ENCODE data around the gene PBXIP1. TPM values are rescaled to one million over a fixed set of nuclear protein-coding genes. Genes with fewer than 3 reads are reported as not detected.

PBXIP1 gene
- total and polyA plus RNA-seq, 7 donors = 8.3 to 251 (median 178) TPM

DNA sequence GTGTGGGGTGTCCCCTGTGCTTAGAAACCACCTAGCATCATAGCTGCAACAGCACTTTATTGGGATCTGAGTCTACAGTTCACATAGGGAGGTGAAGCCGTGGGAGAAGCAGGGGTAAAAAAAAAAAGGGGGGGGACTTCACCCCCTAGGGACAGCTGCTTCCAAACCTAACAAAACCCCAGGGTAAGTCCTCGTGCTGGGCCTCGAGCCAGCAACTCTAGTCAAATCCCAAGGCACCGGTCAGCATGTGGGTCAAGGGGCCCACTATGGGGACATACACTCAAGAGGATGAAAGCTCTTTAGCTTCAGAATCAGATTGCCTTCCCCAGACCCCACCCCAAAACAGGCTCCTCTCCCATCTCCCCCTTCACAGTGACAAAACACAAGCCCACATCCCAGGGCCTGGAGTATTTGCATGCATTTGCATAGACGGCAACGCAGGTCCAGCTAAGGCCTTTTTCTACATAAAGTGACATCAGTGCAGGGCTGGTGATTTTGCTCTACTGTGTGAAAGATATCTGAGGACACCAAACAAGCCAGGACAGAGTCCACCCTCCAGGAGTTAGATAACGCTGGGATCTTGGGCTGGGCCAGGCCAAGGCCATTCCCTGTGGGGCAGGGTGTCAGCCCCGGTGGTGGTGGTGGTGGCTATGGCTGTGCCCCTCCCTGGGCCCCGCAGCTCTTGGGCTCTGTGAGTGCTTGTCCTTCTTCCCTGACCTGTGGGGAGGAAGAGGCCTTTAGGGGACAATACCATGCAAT lies 11.3 kb downstream of the PBXIP1 start:
- Histone ChIP-seq H3K36me3 (peaks cover 0 to 50% (median 24%) of the 10 kb centered on the region in 4 donors), H3K27me3 (no peaks in the 10 kb centered on the region), H3K4me3 (no peak overlapping the region), H3K9me3 (no peaks in the 10 kb centered on the region), H3K4me1 (peaks cover 0 to 25% (median 12%) of the 10 kb centered on the region in 4 donors), H3K27ac (peak overlapping the region; percentile 17 to 51 (median 27))
- no peak for TF ChIP-seq EP300 (IDR thresholded peaks at IDR 0.05)
- TF ChIP-seq POLR2AphosphoS5 (IDR thresholded peaks at IDR 0.05) = no peak
- TF ChIP-seq, protein P1, sequence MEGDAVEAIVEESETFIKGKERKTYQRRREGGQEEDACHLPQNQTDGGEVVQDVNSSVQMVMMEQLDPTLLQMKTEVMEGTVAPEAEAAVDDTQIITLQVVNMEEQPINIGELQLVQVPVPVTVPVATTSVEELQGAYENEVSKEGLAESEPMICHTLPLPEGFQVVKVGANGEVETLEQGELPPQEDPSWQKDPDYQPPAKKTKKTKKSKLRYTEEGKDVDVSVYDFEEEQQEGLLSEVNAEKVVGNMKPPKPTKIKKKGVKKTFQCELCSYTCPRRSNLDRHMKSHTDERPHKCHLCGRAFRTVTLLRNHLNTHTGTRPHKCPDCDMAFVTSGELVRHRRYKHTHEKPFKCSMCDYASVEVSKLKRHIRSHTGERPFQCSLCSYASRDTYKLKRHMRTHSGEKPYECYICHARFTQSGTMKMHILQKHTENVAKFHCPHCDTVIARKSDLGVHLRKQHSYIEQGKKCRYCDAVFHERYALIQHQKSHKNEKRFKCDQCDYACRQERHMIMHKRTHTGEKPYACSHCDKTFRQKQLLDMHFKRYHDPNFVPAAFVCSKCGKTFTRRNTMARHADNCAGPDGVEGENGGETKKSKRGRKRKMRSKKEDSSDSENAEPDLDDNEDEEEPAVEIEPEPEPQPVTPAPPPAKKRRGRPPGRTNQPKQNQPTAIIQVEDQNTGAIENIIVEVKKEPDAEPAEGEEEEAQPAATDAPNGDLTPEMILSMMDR (IDR thresholded peaks at IDR 0.05) = no peak
- TF ChIP-seq POLR2A (IDR thresholded peaks at IDR 0.05) = no peak
- intact Hi-C loops (cut with DNase I) = no loop called here
- WGBS, 2 donors = 42 to 54% methylated on average over 9 of the region's 9 CpGs
- no peak for DNase-seq

DNA sequence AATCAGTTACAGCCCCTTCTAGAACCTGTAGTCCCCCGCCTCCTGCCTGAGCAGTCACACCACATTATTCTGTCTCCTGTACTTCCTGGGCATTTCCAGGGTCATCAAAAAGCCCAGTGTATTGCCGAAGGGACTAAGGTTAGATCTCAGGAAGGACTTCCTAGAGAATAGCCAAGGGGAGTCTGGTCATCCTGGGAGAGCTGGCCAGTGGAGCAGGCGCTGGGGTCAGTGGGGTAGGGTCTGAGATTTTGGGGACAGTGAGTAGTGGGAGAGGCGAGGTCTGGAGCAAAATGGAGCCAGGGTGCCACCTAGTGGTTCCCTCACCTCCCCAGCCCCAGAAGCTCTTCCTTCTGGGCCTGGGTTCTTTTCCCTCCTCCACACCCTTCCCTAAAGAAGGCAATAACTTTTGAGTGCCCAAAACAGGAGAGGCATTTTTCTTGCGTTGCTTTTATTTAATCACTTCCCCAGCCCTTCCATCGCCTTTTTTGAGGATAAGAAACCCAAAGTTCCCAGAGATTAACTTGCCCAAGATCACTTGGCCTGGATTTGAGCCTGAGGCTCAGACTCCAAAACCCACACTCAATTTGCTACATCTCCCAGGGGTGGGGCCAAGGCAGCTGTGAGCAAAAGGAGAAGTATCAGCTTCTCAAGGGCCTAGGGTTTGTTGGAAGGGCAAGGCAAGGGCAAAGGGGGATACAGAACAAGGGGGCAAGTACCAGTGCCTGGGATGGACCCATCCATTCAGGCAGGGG lies 12.1 kb downstream of the PBXIP1 start:
- TF ChIP-seq, protein P1 (IDR thresholded peaks at IDR 0.05) = peak; percentile 30 to 62 (median 55)
- no peak for TF ChIP-seq POLR2A (IDR thresholded peaks at IDR 0.05)
- 31 to 38% methylated on average over 6 of the region's 6 CpGs for WGBS, 2 donors
- Histone ChIP-seq H3K9me3 (no peaks in the 10 kb centered on the region), H3K4me3 (no peak overlapping the region), H3K36me3 (peaks cover 0 to 45% (median 24%) of the 10 kb centered on the region in 4 donors), H3K4me1 (peaks cover 0 to 26% (median 12%) of the 10 kb centered on the region in 4 donors), H3K27me3 (no peaks in the 10 kb centered on the region), H3K27ac (peak overlapping the region; percentile 17 to 51 (median 27))
- no peak for DNase-seq
- intact Hi-C loops (cut with DNase I) = no loop called here

DNA sequence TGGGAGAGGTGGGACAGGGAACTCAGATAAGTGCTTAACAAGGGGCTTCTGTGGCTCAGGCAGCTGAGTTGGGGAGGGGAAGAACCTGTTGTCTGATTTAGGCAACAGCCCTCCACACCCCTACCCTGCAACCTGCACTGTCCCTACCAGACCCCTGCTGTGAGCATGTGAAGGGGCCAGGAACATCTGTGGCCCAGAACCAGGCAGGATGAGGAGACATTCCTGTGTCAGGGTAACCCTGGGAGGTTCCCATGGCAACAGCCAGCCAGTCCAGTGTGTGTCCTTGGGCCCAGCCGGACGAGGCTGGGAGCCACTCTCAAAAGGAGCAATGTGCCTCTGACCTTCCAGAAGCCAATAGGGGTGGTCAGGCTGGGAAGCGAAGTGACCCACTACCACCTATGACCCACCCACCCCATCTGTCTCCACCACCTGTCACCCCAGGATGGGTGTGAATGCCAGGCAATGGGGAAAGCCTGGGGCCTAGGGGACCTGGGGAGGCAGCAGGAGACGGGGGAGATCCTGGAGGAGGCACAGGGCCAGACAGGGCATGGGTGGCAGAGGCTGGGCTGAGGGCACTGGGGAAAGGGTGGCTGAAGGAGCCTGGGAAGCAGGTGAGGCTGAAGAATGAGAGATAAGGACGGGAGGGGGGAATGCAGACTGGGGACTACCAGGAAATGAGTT lies 14.4 kb downstream of the PBXIP1 start:
- DNase-seq = no peak
- Histone ChIP-seq H3K4me3 (no peak overlapping the region), H3K27me3 (no peaks in the 10 kb centered on the region), H3K9me3 (no peaks in the 10 kb centered on the region), H3K4me1 (peaks cover 0 to 41% (median 23%) of the 10 kb centered on the region in 4 donors), H3K36me3 (peaks cover 0 to 25% (median 10%) of the 10 kb centered on the region in 4 donors), H3K27ac (peak overlapping the region in 2 of 4 donors; percentile 2 to 35)
- intact Hi-C loops (cut with DNase I) = no loop called here
- 46 to 70% methylated on average over 5 of the region's 5 CpGs for WGBS, 2 donors
- TF ChIP-seq EP300 (IDR thresholded peaks at IDR 0.05) (no peak), POLR2A (IDR thresholded peaks at IDR 0.05) (no peak), POLR2AphosphoS5 (IDR thresholded peaks at IDR 0.05) (no peak)
- TF ChIP-seq, protein P1 (IDR thresholded peaks at IDR 0.05) = no peak

DNA sequence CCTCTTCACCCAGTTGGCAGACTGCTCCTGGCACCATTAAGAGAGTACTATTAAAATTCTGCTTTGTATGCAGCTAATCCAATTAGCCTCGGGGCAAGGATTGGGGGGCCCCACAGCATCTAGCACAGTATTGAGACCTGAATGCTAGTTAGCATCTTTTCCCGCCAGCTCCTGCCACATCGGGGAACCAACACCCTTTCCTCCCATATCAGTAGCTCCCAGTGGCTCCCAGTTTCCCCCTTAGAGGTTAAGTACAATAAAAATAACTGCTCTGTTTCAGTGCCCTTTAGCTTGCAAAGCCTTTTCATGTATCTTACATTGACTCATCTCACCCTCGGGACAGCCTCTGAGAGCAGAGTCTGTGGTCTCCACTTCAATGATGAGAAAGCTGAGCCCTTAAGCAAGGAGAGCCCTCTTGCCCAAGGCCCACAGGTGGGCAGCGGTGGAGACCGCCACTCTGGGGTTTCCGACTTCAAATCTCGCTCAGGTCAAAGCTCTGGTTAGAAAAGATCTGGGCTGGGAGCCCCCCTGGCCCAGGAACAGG lies 15.2 kb downstream of the PBXIP1 start:
- H3K36me3 ChIP-seq = peaks cover 0 to 17% (median 6%) of the 10 kb centered on the region in 4 donors
- TF ChIP-seq POLR2A (IDR thresholded peaks at IDR 0.05) (no peak), EP300 (IDR thresholded peaks at IDR 0.05) (no peak), POLR2AphosphoS5 (IDR thresholded peaks at IDR 0.05) (no peak)
- TF ChIP-seq, protein P1 (IDR thresholded peaks at IDR 0.05) = no peak
- intact Hi-C loops (cut with DNase I) = no loop called here
- no peaks in the 10 kb centered on the region for H3K27me3 ChIP-seq
- DNase-seq = no peak
- H3K9me3 ChIP-seq = no peaks in the 10 kb centered on the region
- WGBS, 2 donors = 69 to 79% methylated on average over 8 of the region's 8 CpGs
- no peak overlapping the region for H3K4me3 ChIP-seq
- peak overlapping the region in 2 of 4 donors; percentile 90 to 98 for H3K27ac ChIP-seq
- H3K4me1 ChIP-seq = peaks cover 0 to 48% (median 27%) of the 10 kb centered on the region in 4 donors
